ENCODE data around the gene AHDC1. TPM values are rescaled to one million over a fixed set of nuclear protein-coding genes. Genes with fewer than 3 reads are reported as not detected.
"Not testable (repeated sequence)": the region's sequence is repeated elsewhere in the genome, so short reads cannot be mapped to it uniquely, and the experiment has no call there.

AHDC1 gene
- total RNA-seq, 1 experiment from 2014 or later = 20.4 TPM

DNA sequence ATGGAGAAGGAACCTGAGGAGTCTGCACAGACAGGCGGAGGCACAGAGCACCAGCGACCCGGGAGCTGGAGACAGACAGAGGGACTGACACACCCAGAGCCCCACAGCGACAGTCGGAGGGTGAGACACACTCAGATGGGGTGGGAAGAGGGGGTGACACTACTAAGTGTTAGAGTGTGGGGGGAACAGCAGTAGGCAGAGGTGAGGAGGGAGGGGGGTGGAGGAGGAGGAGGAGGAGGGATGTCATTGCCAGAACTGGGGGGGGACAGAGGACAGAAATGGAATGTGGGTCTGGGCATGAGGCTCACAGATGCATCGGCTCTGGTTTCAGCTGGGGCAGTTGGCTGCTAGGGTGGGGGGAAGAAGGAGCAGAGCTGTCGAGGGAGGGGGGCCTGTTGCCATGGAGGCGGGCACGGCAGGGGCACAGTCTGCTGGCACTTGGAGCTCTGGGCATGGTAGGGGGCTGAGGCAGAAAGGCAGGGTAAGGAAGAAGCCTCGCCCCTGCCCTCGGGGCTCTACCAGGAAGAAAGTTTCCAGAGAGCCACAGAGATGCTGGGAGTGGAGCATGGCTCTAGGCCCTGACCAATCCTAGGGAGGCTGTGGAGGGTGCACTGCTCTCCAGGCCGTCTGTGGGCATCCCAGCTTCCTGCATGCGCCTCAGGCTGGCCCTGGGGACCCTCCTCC, 37.3 kb downstream of the AHDC1 start:
- DNase-seq (ENCODE audit: low spot score) = no peak

DNA sequence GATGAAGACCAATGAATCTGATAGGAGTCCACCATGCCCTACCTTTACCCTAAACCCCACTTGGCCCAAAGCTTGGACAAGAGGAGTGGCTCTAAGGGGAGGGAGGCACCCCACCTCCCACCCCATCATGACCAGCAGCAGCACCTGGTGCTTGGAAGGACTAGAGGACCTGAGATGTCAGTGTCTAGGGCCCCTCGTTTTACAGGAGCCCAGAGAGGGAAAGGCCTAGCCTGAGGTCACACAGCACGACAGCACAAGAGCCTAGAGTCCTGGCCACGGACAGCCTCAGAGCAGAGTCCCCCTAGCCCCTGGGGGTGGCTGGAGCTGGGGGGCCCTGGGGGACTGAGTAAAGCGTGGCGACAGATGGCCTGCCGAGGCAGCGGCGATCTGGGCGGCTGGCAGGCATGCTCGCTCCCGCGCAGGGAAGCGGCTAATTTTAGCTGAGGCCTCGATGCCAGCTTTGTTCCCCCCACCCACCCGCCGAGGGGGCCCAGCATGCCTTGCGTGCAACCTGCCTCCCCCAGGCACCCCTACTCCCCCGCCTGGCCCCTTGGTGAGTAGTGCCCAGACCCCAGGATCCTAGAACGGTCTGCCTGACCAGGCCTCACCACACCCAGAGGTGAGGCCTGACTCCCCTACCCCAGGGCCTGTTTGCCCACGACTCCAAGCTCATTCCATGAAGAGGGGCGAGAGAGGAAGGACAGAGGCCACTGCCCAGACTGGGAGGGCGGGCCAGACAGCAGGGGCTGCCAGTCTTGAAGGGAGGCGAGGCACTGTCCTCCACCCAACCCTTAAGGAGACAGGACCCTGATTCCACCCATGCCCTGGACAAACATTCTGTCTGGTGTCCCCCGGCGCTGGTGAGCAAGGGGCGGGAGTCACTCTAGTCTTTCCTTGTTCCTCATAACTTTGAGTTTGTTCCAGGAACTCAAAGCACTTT, 39.0 kb downstream of the AHDC1 start:
- DNase-seq (ENCODE audit: low spot score) = no peak

DNA sequence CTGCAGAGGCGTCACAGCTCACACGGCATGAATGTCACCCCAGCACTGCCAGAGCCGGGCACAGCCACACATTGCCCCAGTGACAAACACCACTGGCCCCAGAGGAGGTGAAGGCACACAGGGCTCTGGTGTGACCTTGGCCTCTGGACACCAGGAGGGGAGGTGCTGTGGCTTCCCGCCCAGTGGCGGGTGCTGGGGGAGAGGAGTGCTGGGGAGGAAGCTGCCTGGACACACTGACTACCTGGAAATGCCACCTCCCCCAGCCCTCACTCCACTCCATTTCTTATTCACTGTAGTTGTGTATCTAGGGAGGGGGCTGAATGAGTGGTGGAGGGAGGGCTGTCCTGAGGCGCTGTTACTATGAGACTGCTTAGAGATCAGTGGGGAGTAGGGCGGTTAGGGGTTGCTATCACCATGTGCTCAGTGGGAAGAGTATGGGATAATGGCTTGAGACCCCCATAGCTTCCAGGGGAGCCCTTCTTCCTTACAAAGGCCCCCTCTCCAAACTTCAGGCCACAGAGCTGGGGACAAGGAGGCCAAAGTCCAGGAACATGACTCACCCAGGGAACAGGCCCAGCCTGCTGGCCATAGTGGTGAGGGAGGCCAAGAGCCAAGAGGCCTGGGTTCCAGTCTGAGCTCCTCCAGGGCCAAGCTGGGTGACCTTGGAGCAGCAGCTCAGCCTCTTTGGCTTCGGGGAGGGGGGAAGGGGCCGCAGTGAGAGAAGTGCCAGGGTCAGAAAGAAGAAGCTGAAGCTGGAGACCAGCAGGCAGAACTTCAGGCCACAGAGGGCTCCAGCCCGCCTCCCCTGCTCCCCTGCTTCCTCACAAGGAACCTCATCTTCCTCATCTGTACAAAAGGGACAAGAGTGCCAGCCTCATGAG, 40.1 kb downstream of the AHDC1 start:
- peak; percentile 81 for DNase-seq (ENCODE audit: low spot score)

DNA sequence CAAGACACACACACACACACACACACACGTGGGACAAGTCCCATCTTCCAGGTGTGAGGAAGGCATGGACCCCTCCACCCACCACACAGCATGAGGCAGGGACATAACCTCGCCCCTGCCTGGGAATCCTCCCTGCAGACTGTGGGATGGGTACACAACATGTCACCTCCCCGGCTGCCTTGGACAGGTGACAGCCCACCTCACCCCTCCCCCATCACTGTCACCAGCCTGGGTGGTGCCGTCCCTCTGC, 40.7 kb downstream of the AHDC1 start:
- no peak for DNase-seq (ENCODE audit: low spot score)

DNA sequence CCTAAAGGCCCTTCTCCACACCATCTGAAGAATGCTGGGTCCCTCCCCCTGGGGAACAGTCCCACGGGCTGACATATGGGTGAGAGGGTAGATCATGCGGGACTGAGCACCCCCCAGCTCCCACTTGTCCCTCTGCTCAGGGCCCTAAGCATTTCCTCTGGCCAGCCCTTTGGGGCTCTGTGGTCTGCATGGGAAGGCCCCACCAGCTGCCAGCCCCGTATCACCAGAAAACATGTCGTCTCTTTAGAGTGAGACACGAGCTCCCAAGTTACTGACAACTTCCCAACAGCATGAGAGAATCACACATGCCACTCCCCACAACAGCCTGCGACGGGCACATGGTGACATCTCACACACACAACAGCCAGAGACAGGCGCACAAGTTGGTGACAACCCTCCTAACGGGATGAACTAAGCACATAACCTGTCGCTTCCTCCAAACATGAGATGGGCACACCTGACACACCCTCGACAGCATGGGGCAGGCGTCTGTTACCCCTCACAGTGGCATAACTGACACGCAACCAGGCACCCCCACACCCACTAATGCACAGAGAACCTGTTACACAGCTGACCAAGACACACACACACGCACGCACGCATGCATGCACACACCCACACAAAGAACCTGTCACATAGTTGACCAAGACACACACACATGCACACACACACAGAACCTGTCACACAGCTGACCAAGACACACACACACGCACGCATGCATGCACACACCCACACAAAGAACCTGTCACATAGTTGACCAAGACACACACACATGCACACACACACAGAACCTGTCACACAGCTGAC, 41.2 kb downstream of the AHDC1 start:
- no peak for DNase-seq (ENCODE audit: low spot score)

DNA sequence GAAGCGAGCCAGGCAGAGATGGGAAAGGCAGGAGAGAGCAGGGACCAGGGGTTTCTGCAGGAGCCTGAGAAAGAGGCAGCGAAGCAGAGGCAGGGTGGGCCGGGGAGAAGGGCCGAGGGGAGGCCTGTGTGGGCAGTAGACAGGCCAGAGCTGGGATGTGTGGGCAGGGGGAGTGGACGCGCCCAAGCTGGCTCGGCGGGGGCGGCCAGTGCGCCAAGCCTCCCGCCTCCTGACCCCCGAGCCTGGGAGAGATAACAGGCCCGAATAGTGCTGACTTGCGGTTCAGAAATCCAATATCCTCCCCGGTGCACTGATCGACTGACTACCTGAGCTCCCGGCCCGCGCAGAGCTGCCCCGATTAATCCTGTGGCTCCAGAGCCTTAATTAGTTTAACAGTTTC, 41.9 kb downstream of the AHDC1 start:
- no peak for DNase-seq (ENCODE audit: low spot score)

DNA sequence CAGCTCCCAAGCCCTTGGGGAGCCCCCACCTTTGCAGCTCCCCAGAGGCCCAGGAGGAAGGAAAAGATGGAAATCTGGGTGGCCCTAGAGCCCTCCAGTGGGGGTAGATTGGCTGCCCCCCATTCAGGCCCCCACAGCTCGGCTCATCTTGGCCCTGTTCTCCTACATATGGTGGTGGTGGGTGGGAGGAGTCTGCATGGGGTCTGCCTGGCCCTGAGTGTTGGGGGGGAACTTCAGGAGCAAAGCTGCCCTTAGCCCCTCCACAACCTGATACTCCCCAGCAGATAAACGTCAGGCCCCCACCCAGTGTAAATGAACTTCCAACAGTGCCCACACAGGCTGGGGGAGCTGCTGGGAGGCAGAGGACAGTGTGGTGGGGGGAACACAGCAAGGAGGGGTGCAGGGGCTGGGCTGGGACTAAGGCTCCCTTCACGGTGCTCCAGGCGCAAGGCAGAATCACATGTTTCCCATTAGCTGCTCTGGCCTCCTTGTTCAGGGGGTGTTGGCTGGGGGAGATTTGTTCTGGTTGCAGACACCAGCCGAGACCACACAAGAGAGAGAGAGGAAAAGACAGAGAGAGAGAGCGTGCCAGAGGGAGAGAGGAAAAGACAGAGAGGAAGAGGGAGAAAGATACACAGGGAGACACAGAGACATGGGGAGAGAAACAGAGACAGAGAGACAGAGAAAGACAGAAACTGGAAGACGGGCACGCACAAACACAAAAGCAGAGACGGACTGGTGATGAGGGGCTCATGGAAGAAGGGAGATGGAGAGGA, 42.6 kb downstream of the AHDC1 start:
- no peak for DNase-seq (ENCODE audit: low spot score)

DNA sequence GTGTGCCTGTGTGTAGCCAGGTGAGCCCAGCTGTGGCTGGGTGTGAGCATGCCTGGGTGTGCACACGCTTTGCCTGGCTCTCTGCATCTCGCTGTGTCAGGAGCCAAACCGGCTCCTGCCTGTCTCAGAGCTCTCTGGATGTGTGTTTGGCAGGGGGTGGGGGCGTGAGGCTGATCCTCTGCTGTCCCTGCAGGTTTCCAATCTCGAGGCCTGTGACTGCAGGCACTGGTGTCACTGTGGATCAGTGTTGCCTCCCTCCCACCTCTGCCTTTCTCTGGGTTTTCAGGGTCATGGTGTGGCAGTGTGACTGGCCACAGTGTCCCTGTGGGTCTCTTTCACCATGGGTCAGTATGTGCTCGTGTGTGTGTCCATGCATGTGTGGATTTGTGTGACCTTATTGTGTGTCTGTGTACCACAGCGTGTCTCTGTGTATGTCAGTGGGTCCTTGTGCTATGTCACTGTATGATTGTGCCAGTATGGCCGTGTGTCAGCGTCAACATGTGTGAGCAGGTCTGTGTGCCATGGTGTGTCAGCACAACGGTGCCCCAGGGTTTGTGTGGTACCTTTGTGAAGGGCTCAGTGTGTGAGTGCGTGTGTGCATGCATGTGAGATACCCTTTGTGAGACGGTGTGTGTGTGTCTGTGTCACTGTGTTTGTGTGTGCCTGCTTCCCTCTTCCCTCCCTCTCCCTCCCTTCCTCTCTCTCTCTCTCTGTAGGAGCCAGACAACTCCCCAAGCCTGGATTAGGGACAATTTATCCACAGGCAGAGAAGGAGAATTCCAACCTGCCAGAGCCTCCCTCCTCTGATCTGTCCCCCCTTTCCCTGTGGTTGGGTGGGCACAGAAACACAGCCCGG, 43.4 kb downstream of the AHDC1 start:
- DNase-seq (ENCODE audit: low spot score) = no peak

DNA sequence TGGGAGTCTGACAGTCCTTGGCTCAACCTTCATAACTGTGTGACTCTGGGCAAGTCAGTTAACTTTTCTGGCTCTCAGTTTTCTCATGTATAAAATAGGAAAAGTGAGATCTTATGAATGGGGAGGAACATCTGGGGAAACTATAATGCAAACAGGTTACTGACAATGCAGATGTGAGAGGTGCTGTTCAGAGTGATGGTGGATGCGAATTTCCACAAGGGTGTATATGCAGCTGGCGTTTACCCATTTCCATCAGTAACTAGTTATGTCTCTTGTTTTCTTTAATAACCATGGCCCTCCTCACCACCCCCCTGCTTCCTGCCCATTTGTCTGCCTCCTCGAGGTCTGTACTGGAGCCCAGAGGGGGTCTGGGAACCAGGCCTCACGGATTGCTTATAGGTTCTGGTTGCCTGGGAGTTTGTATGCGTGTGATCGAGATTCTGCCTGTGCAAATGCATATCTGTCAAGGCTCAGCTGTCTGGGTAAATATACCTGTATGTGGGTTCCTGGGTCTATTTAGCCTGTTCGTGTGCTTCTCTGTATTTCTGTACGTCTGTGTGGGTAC, 44.4 kb downstream of the AHDC1 start:
- no peak for DNase-seq (ENCODE audit: low spot score)

DNA sequence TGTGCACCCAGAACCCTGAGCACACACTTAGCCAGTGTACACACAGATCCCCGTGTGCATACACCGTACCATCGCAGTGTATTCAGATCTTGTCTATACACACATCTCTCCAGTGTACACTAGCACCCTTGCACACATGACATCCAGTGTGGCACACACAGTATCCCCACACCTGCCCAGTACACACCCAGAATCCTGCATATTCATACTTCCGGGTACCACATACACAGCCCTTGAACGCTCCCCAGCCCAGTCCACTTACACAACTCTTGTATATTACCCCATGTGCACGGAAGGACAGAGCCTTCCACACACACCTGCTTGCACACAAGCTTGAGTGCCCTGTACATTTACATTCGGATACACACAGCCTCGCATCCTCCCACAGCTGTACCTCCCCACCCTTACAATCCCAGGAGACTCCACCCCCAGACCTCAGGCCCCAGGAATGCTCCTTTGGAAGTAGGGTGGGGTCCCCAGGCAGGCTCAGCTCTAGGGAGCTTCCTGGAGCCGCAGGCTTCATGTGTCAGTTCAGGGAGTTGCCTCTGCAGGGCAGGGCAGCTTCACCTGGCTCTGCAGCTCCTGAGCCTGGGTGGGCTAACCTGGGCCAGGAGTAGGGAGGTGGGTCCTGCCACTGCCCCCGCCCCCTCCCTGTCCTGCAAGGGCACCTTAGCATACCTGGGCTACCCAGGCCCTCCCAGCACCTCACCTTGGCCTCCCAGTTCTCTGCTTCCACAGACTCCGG, 46.2 kb downstream of the AHDC1 start:
- peak; percentile 88 for DNase-seq (ENCODE audit: low spot score)

DNA sequence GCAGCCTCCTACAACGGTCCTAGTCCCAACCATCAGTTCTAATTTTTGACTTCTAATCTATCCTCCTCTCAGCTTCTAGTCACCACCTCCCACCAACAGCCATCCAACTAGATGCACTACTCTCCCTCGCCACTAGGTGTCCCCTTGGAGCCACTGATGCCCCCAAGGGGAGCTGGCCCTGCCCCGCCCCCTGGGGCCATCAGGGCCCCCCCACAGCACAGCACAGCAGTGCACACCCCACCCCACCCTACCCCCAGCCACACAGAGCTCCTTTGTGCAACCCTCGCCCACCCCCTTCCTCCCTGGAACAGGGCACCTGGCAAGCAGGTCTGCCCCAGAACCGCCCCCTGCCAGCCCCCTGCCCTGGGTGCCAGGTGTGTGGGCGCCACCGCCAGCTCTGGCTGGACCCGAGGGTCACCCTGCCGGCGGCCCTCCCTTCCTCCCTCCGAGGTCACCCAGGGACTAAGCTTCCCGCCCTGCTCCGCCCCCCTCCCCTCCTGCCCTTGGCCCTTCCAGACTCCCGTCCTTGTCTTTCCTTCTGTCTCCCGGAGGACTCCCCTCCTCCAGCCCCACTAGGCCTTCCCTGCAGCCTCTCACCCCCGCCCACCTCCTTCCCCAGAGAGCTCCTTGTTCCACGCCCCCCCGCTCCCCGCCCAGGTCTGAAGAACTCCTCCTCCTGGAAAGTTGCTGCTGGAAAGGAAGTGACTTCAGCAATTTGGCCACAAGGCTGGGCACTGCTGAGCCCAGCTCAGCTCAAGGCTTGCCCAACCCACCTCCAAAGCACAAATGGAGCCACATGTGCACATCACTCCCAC, 47.0 kb downstream of the AHDC1 start:
- DNase-seq (ENCODE audit: low spot score) = peak; percentile 94

DNA sequence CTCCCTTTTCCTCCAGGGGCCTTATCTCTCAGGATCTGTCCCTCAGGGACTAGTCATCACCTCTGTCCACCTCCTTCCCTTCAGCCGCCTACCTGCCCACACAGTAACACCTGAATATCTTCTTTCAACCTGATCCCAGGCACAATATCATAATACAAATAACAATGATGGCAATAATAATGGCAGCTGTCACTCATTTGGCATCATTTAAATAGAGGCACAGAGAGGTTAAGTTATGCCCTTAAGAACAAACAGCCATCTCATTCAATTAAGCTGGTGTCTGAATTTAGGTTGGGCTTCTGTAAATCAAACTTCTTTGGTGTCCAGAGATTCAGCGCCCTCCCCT, 47.5 kb downstream of the AHDC1 start:
- no peak for DNase-seq (ENCODE audit: low spot score)

DNA sequence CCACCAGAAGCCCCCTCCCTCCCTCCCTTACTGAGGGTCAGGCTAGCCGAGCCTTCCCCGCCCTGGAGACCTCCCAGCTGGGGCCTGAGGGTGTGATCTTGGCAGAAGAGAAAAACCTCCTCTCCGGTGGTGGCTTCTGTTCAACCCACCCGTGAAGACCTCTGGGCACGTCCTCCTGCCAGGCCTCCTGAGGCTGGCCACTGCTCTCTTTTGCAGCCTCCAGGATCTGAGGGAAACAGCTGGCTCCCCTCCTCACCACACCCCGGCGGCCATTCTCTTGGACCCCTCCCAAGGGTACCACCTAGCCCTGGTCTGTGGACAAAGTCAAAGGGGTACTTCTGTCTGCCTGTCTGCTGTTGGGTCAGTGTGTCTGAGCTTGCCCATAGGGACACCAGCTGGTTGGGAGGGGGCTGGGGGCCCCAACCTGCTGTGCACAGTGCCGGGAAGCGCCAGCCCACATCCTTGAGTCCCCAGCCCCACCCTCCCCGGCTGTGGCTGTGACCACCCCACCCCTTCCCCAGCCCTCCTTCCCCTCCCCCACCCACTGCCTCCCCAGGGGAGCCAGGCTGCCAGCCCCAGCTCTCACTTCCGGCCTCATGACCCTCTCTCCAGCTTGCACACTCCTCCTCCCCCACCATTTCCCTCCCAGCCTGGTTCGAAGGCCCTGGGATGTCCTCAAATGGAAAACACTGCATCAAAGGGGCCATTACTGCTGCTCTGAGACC, 48.1 kb downstream of the AHDC1 start:
- DNase-seq (ENCODE audit: low spot score) = no peak

DNA sequence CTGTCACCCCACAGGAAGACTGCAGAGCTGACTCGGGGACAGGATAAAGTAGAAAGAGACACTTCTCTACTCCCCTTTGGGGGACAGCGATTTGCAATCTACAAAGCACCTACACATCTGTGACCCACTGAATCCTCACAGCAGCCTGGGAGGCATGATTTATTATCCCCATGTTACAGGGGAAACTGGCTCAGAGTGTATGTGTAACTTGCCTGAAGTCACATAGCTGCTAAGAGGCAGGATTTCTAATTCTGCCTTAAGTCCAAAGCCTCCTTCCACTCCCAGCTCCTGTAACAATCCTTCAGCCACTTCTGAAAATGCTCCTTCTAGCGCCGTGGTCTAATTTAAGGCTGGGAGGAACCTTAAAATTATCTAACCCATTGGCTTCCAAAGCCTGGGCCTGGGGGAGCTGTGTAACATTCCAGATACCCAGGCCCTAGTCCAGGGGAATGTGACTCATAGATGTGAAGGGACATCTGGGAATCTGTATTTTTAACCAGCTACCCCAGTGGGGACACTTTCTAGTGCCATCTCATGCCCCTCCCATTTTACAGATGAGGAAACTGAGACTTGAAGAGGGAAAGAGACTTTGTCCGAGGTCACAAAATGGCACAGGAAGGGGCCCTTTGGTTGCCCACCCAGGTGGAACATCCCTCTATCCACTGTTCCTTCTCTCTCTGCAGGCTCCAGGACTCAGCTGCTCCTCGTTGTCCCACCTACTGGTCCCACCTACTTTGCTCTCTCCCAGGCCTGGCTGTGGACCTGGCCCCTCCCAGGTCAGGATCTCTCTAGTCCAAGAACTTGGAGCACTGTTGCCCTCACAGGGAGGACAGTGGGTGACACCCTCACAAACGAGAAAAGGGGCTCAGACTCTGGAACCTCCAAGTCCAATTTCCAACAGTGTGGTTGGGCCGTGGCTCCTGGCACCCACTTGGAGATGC, 48.9 kb downstream of the AHDC1 start:
- DNase-seq (ENCODE audit: low spot score) = no peak

DNA sequence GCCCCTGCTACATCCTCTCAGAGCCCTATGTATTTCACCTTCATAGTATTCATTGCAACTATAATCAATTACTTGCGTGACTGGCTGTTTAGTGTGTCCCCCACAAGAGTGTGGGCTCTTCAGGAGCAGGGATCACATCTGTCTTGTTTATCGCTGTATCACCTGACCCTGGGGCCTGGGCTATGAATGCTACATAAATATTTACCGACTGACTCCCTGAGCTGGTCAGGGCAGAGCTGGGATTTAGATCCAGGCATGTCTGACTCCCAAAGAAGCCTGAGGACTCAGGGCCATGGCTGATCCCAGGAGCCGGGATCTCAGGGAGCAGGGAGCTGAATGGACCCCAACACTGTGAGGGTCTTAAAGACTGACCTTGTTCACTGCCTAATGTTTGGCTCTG, 49.7 kb downstream of the AHDC1 start:
- no peak for DNase-seq (ENCODE audit: low spot score)

DNA sequence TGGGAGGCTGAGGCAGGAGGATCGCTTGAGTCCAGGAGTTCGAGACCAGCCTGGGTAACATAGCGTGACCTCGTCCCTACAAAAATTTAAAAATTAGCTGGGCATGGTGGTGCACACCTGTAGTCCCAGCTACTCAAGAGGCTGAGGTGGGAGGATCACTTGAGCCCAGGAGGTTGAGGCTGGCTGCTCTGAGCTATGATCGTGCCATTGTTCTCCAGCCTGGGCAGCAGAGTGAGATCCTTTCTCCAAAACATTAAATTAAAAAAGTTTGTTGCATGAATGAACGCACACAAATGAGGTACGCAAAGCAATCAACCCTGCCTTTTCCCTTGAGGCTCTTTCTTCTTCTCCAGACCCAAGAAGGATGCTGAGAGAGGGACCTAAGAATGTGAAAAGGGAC, 50.1 kb downstream of the AHDC1 start:
- not testable (repeated sequence) for DNase-seq (ENCODE audit: low spot score)
